Fibroblast of lung (primary cell): Measurements from ENCODE around the gene QPCTL. TPM values are rescaled to one million over a fixed set of nuclear protein-coding genes. Genes with fewer than 3 reads are reported as not detected.
A peak's percentile ranks its signal among the peaks of the same experiment; 100 is the strongest.

ENCODE experiments used
- DNase-seq, 2 donors: peaks; one replicate each; pipeline versions ENCODE4 v3.0.0 to v3.0.0-alpha.2; 2010; ENCODE audit warnings: low read depth in 2 of 2
- H2AFZ ChIP-seq: 2 replicates; pipeline ENCODE4 v1.5.1; 2012; ENCODE audit warnings: low read length, control low read depth, inconsistent platforms
- H3K27ac ChIP-seq: 2 replicates; pipeline ENCODE4 v1.5.1; 2011; ENCODE audit warnings: low read length, control low read depth; ENCODE audit not compliant: insufficient read depth
- H3K27me3 ChIP-seq: 2 replicates; pipeline ENCODE4 v1.5.1; 2011; ENCODE audit warnings: mild to moderate bottlenecking, low read length; ENCODE audit not compliant: control insufficient read depth, insufficient read depth
- H3K36me3 ChIP-seq: 2 replicates; pipeline ENCODE4 v1.5.1; 2011; ENCODE audit warnings: low read length; ENCODE audit not compliant: control insufficient read depth, insufficient read depth
- H3K4me1 ChIP-seq: 2 replicates; pipeline ENCODE4 v1.5.1; 2011; ENCODE audit warnings: low read length; ENCODE audit not compliant: control insufficient read depth, insufficient read depth; ENCODE audit errors: extremely low read depth
- H3K4me2 ChIP-seq: 2 replicates; pipeline ENCODE4 v1.5.1; 2011; ENCODE audit warnings: low read length, control low read depth; ENCODE audit not compliant: insufficient read depth; ENCODE audit errors: extremely low read depth
- H3K4me3 ChIP-seq, 4 experiments: fragments of 200-600 bp in 1 of 4; sonication (generic) in 1 of 4; replicated peaks in 1 of 4; 2 replicates each; pipeline ENCODE4 v1.5.1; 2011 to 2016; ENCODE audit warnings: low read length in 4 of 4, low read depth in 3 of 4, mild to moderate bottlenecking in 3 of 4, control low read depth in 2 of 4, inconsistent platforms in 1 of 4, mixed read lengths in 1 of 4; ENCODE audit not compliant: insufficient read depth in 1 of 4; ENCODE audit errors: control extremely low read depth in 1 of 4
- H3K79me2 ChIP-seq: 2 replicates; pipeline ENCODE4 v1.5.1; 2012; ENCODE audit warnings: mild to moderate bottlenecking, low read length, inconsistent platforms; ENCODE audit not compliant: control insufficient read depth, insufficient read depth
- H3K9ac ChIP-seq: 2 replicates; pipeline ENCODE4 v1.5.1; 2011; ENCODE audit warnings: mild to moderate bottlenecking, low read length, control low read depth; ENCODE audit not compliant: insufficient read depth
- H3K9me3 ChIP-seq: 2 replicates; pipeline ENCODE4 v1.5.1; 2012; ENCODE audit warnings: low read depth, low read length; ENCODE audit not compliant: control insufficient read depth, insufficient read depth
- H4K20me1 ChIP-seq: 2 replicates; pipeline ENCODE4 v1.5.1; 2011; ENCODE audit warnings: low read length; ENCODE audit not compliant: control insufficient read depth, insufficient read depth; ENCODE audit errors: extremely low read depth
- CTCF ChIP-seq, 2 donors: IDR thresholded peaks in 1 of 2; conservative IDR thresholded peaks in 1 of 2; 1 replicate in 1 of 2; 2 replicates in 1 of 2; pipeline ENCODE4 v1.5.1; 2011 to 2012; ENCODE audit warnings: low read length in 2 of 2, control low read depth in 1 of 2, inconsistent platforms in 1 of 2, low read depth in 1 of 2, mild to moderate bottlenecking in 1 of 2
- EZH2 ChIP-seq: IDR thresholded peaks from 2 replicates; pipeline ENCODE4 v1.5.1; 2012; ENCODE audit warnings: low read length, control low read depth, mild to moderate bottlenecking; ENCODE audit errors: missing control alignments
- polyA plus RNA-seq, 2 donors: library from polyadenylated mRNA; depleted of rRNA in 1 of 2; stranded (reverse) in 1 of 2; unstranded in 1 of 2; fragments of >200 nt; gene quantifications; 2 replicates each; pipeline ENCODE4 v1.2.1, GENCODE V29; 2011 to 2012; ENCODE audit warnings: missing spikeins in 1 of 2
- total RNA-seq: library from RNA; depleted of rRNA; stranded (reverse); fragments of >200 nt; gene quantifications from 2 replicates; pipeline ENCODE4 v1.2.1, GENCODE V29; 2014

Gene QPCTL
- total and polyA plus RNA-seq, 2 donors (not counting 1 experiment from before 2014, with no cell fraction given), result 5.8 to 9.4 TPM

- Histone ChIP-seq H4K20me1 (no peaks in the 10 kb centered on the region), H2AFZ (no peak overlapping the region), H3K27ac (no peak overlapping the region), H3K4me1 (peaks cover 2% of the 10 kb centered on the region), H3K27me3 (no peaks in the 10 kb centered on the region), H3K79me2 (no peaks in the 10 kb centered on the region), H3K4me3 (peak overlapping the region in 2 of 4 experiments; percentile 63 to 65), H3K4me2 (no peak overlapping the region), H3K36me3 (no peaks in the 10 kb centered on the region), H3K9me3 (no peaks in the 10 kb centered on the region), H3K9ac (no peak overlapping the region)
- TF ChIP-seq EZH2 (no peak), CTCF (conservative IDR thresholded peaks at IDR 0.05 in 1 of 2, IDR thresholded peaks at IDR 0.05 in 1 of 2; ENCODE audit: low read depth in 1 of 2, low read length in 2 of 2) (no peak)
- DNase-seq, result no peak
These were observed 46.1 kb upstream of the QPCTL start for GRCh38 chr19:45646345-45646698.

GRCh38 chr19:45650722-45651121, 41.7 kb upstream of the QPCTL start:
- Histone ChIP-seq H3K9ac (no peak overlapping the region), H3K4me1 (no peaks in the 10 kb centered on the region), H3K9me3 (no peaks in the 10 kb centered on the region), H4K20me1 (no peaks in the 10 kb centered on the region), H3K4me3 (no peak overlapping the region), H3K27me3 (no peaks in the 10 kb centered on the region), H3K36me3 (no peaks in the 10 kb centered on the region), H3K27ac (no peak overlapping the region), H3K4me2 (no peak overlapping the region), H3K79me2 (no peaks in the 10 kb centered on the region), H2AFZ (no peak overlapping the region)
- TF ChIP-seq EZH2, result no peak
- TF ChIP-seq CTCF (conservative IDR thresholded peaks at IDR 0.05 in 1 of 2, IDR thresholded peaks at IDR 0.05 in 1 of 2; ENCODE audit: low read depth in 1 of 2, low read length in 2 of 2), result no peak
- no peak for DNase-seq

- H3K4me3 ChIP-seq, result no peak overlapping the region
- no peak overlapping the region for H2AFZ ChIP-seq
- H3K79me2 ChIP-seq, result no peaks in the 10 kb centered on the region
- no peak for TF ChIP-seq CTCF (conservative IDR thresholded peaks at IDR 0.05 in 1 of 2, IDR thresholded peaks at IDR 0.05 in 1 of 2; ENCODE audit: low read depth in 1 of 2, low read length in 2 of 2)
- no peak for TF ChIP-seq EZH2
- H3K36me3 ChIP-seq, result no peaks in the 10 kb centered on the region
- no peaks in the 10 kb centered on the region for H3K27me3 ChIP-seq
- H3K4me2 ChIP-seq, result no peak overlapping the region
- H3K9me3 ChIP-seq, result no peaks in the 10 kb centered on the region
- no peaks in the 10 kb centered on the region for H4K20me1 ChIP-seq
- H3K9ac ChIP-seq, result no peak overlapping the region
- no peak overlapping the region for H3K27ac ChIP-seq
- no peak for DNase-seq
- H3K4me1 ChIP-seq, result no peaks in the 10 kb centered on the region
These were observed 38.8 kb upstream of the QPCTL start for GRCh38 chr19:45653634-45654033.
